ENCODE data around the gene FKBP15.
A peak's percentile ranks its signal among the peaks of the same experiment; 100 is the strongest.
"Not testable (repeated sequence)": the region's sequence is repeated elsewhere in the genome, so short reads cannot be mapped to it uniquely, and the experiment has no call there.

Gene FKBP15

DNA sequence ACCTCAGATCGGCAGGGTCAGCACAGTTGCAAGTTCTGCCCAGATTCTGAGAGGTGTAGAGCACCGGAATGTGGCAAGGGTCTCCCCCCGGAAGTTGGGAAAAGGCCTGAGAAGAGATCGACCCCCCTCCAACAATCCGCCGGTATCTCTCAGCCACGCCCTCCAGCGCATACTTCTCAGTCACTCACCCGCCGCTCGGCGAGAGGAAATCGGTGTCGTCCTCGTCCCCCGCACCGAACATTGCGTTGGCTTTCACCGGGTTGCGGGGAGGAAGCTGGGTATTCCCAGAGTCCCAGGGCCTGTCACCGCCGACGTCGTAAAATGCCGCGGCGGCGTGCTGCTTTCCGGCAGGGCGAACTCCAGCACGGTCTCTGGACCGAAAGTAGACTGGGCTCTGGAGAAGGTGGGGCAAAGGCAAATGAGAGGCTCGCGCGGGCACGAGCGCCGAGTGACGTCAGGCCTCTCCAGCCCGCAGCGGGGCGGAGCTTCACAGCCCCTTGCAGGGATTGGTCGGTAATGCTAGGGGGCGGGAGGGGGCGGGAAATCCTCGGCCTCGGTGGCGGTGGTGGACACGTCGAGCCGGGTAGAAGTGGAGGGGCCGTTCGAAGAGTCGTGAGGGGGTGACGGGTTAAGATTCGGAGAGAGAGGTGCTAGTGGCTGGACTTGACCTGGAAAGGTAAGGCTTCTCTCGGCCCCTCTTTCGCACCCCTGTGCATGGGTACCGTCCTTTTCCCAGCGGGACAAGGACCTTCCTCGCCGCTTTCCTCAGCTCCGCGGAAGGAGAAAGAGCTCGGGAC lies at the start of gene FKBP15, which contains the start of gene SLC31A1:
Gene FKBP15 (minus strand): TSS at position 275 of the 797 bp plus-strand sequence. CDS start 34 bp downstream, at position 241.
Gene SLC31A1 (plus strand): TSS at position 542 of the 797 bp plus-strand sequence. CDS start 34,605 bp downstream, outside the sequence.
- no peak for TF ChIP-seq GATA1 (IDR thresholded peaks at IDR 0.05; ENCODE audit: low read depth, low read length)
- peak; percentile 64 for TF ChIP-seq POLR2A (IDR thresholded peaks at IDR 0.05; ENCODE audit: low read length)
- peak; percentile 98 to 99 for DNase-seq

DNA sequence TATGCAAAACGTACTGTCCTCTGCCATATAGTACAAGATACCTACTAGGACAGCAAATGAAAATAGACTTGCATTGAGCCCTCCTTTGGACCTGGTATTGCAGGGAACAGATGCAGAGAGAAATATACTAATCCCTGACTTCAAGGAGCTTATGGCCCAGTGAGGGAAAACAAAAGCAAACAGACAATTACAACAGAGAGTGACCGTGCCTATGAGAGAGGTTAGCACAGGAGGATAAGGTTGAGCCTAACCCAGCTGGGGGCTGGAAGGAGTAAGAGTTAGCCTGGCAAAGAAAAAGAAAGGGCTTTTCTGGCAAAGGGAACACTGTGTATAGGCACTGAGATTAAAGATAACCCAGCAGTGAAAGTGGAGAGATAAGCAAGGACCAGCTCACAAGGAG lies 48.8 kb upstream of the FKBP15 start:
- TF ChIP-seq GATA1 (IDR thresholded peaks at IDR 0.05; ENCODE audit: low read depth, low read length) (no peak), POLR2A (IDR thresholded peaks at IDR 0.05; ENCODE audit: low read length) (no peak)
- peak in 1 of 2 experiments; percentile 22 for DNase-seq

DNA sequence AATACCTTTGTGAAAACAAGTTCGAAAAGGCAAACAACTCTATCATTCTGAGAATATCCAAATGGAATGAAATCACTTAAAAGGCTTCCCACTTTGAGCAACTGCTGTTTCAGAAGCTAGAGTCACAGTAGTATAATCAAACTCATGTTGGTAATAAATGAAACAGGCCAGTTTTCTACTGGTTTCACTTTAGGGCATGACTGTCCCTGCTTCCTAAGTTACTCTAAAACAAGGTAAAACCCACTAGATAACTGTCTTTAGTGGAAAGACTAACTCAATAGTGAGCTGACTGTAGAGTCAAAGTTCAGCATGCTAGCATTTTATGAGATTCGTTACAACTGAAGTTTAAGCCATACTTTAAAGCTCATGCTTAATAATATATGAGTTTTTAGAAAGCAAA lies 48.3 kb upstream of the FKBP15 start:
- DNase-seq, result peak in 1 of 2 experiments; percentile 8
- no peak for TF ChIP-seq GATA1 (IDR thresholded peaks at IDR 0.05; ENCODE audit: low read depth, low read length)
- TF ChIP-seq POLR2A (IDR thresholded peaks at IDR 0.05; ENCODE audit: low read length), result no peak

- no peak for TF ChIP-seq POLR2A (IDR thresholded peaks at IDR 0.05; ENCODE audit: low read length)
- no peak for TF ChIP-seq GATA1 (IDR thresholded peaks at IDR 0.05; ENCODE audit: low read depth, low read length)
- peak; percentile 44 to 88 for DNase-seq
Measured at GRCh38 chr9:113267911-113268566, 47.0 kb upstream of the FKBP15 start.

- no peak for TF ChIP-seq POLR2A (IDR thresholded peaks at IDR 0.05; ENCODE audit: low read length)
- DNase-seq, result no peak
Measured at GRCh38 chr9:113266174-113266573, 45.1 kb upstream of the FKBP15 start.

- DNase-seq, result no peak
- no peak for TF ChIP-seq POLR2A (IDR thresholded peaks at IDR 0.05; ENCODE audit: low read length)
- TF ChIP-seq GATA1 (IDR thresholded peaks at IDR 0.05; ENCODE audit: low read depth, low read length), result no peak
Measured at GRCh38 chr9:113261917-113262671, 41.0 kb upstream of the FKBP15 start.

- TF ChIP-seq GATA1 (IDR thresholded peaks at IDR 0.05; ENCODE audit: low read depth, low read length) (no peak), POLR2A (IDR thresholded peaks at IDR 0.05; ENCODE audit: low read length) (no peak)
- no peak for DNase-seq
Measured at GRCh38 chr9:113258282-113258681, 37.2 kb upstream of the FKBP15 start.

DNA sequence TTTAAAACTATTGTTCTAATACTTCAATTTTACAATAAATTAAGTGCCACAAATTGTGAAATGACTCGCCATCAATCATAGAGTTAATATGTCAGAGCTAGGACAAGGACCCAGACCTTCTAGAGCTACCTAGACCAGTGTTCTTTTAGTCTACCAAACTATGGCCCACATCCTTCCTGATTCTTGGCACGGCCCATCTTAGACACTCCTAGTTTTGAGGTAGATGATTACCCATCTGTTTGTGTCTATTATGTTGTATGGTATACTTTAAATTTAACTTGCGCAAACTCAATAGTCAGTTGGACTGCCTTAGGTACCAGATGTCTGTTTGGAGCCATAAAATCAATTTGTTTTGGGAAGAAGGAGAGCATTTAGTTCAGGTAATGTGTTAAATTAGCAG lies 36.8 kb upstream of the FKBP15 start:
- no peak for DNase-seq
- no peak for TF ChIP-seq GATA1 (IDR thresholded peaks at IDR 0.05; ENCODE audit: low read depth, low read length)

- no peak for DNase-seq
- TF ChIP-seq GATA1 (IDR thresholded peaks at IDR 0.05; ENCODE audit: low read depth, low read length), result no peak
- TF ChIP-seq POLR2A (IDR thresholded peaks at IDR 0.05; ENCODE audit: low read length), result no peak
Measured at GRCh38 chr9:113255438-113255837, 34.4 kb upstream of the FKBP15 start.

DNA sequence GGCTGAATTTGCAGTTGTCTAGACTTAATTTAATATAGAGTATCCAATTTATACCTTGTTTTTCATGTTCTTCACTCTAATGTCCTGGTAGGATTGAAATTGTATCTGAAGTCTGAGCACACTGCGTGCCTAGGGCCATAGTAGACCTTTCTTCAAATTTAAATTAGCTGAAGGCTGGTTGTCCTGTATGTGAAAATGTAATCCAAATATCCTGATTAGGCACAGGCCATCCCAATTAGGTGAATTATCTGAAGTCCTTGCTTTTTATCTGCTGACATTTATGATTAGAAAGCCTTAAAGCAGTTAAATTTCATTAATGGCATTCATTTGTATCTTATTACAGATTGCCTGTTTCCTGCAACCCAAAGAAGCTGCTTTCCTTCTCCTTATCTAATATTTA lies 33.9 kb upstream of the FKBP15 start:
- TF ChIP-seq GATA1 (IDR thresholded peaks at IDR 0.05; ENCODE audit: low read depth, low read length) (no peak), POLR2A (IDR thresholded peaks at IDR 0.05; ENCODE audit: low read length) (no peak)
- no peak for DNase-seq

DNA sequence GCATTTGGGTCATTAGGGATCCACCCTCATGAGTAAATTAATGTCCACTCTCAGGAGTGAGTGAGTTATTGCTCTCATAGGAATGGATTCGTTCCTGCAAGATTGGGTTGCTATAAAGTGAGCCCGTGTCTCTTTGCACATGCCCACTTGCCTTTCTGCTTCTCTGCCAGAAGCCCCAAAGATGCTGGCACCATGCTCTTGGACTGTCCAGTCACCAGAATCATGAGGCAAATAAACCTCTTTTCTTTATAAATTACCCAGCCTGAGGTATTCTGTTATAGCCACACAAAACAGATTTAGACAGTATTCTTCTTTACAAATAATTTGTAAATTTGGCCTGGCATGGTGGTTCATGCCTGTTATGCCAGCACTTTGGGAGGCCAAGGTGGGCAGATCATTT lies 29.7 kb upstream of the FKBP15 start:
- TF ChIP-seq POLR2A (IDR thresholded peaks at IDR 0.05; ENCODE audit: low read length) (no peak), GATA1 (IDR thresholded peaks at IDR 0.05; ENCODE audit: low read depth, low read length) (no peak)
- no peak for DNase-seq

GRCh38 chr9:113249661-113250060 lies 28.6 kb upstream of the FKBP15 start:
- DNase-seq, result not testable (repeated sequence)

DNA sequence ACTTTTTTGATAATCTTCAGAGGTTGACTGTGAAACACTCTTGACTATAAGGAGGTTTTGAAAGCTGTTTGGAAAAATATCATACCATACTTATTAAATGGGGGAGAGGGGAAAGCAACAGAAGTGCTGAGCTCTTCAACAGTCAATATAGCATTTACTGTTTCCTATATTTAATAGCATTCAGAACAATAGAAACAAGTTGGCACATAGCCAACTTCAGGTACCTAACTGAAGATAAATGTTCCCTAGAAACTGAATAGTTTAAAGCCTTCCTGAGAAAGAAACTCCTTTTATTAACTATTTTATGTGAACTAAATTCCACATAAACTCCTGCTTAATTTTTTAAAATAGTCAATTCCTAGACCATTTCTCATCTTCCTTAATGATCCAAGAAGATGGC lies 26.6 kb upstream of the FKBP15 start:
- no peak for DNase-seq
- TF ChIP-seq GATA1 (IDR thresholded peaks at IDR 0.05; ENCODE audit: low read depth, low read length), result no peak
- no peak for TF ChIP-seq POLR2A (IDR thresholded peaks at IDR 0.05; ENCODE audit: low read length)

DNA sequence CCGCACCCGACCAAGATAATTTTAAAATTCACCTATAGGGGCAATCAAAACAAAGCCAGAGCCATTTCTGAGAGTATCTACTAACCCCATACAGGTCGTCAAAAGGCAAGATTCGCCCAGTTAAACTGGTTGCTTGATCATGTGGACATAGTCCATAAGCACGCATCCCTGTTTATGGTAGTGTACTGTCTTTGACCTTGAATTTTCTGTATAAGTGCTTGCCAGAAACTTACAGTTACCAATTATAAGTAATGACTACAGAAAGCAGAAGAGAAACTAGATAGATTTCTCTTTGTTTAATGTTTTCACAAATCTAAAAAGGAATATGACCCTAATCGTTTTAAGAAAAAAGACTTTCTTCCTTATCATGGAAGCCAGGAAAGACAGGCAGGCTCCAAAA lies 25.9 kb upstream of the FKBP15 start:
- TF ChIP-seq GATA1 (IDR thresholded peaks at IDR 0.05; ENCODE audit: low read depth, low read length) (no peak), POLR2A (IDR thresholded peaks at IDR 0.05; ENCODE audit: low read length) (no peak)
- no peak for DNase-seq

Measured in erythroblast (primary cell).